Metanephros (tissue), 1 donor: ENCODE data around the gene PABPC1L2A. TPM values are rescaled to one million over a fixed set of nuclear protein-coding genes. Genes with fewer than 3 reads are reported as not detected.

ENCODE experiments used
- total RNA-seq: library from RNA; depleted of rRNA; stranded (reverse); fragments of >200 nt; gene quantifications from one replicate; pipeline ENCODE4 v1.2.3, GENCODE V29; 2014

PABPC1L2A gene
- total RNA-seq = not detected

GRCh38 chrX:73079024-73079562 lies at the start of gene PABPC1L2A:
Gene PABPC1L2A, minus strand, starts transcription at chrX:73079512. Its CDS starts 126 bp downstream, at chrX:73079386.

Other genes starting within 250 kb of the PABPC1L2A start
- not detected for gene FAM236C, start 166.9 kb downstream of the PABPC1L2A start, total RNA-seq
- gene FAM236A, start 141.3 kb downstream of the PABPC1L2A start, total RNA-seq = not detected
- gene DMRTC1, start 135.7 kb downstream of the PABPC1L2A start, total RNA-seq = not detected
- not detected for gene PABPC1L2B, start 76.6 kb downstream of the PABPC1L2A start, total RNA-seq
- gene NAP1L2, start 135.3 kb upstream of the PABPC1L2A start, total RNA-seq = 2.6 TPM